IMR-90 (cell line): ENCODE results near the gene HS2ST1. TPM values are rescaled to one million over a fixed set of nuclear protein-coding genes. Genes with fewer than 3 reads are reported as not detected.

Experiments used
- ATAC-seq: fragments of 200-7000 bp; cut with Tn5 transposase; 2 replicates; pipeline ENCODE4 v1.9.1; 2020; ENCODE audit warnings: low read depth, mild to moderate bottlenecking, moderate library complexity
- BruUV-seq: library from RNA; stranded (reverse); fragments of 400-500 nt; replicated peaks from 2 replicates; lab custom pipeline; 2021; lab: Mats Ljungman, UMichigan
- CTCF ChIA-PET: fragments of 300-600 bp; formaldehyde crosslinking; extraction: SDS; loops from one replicate; lab custom pipeline; 2021; ENCODE audit warnings: antibody characterized with exemption; lab: Yijun Ruan, JAX
- POLR2A ChIA-PET: fragments of 300-600 bp; sonication (Branson Sonifier 250); formaldehyde crosslinking; loops from one replicate; lab custom pipeline; 2022; ENCODE audit warnings: antibody characterized with exemption; ENCODE audit not compliant: unreplicated experiment; lab: Charles Lee
- DNase-seq: peaks from one replicate; pipeline ENCODE4 v3.0.0; 2013
- H2AFZ ChIP-seq: replicated peaks from 2 replicates; pipeline ENCODE3; 2013; ENCODE audit warnings: low read length, mild to moderate bottlenecking; ENCODE audit not compliant: poor library complexity
- H2AK5ac ChIP-seq: 2 replicates; pipeline ENCODE4 v1.6.1; 2013; ENCODE audit warnings: low read depth, low read length, inconsistent platforms
- H2AK9ac ChIP-seq: replicated peaks from 2 replicates; pipeline ENCODE3; 2013; ENCODE audit warnings: mild to moderate bottlenecking, low read depth, low read length, moderate library complexity; ENCODE audit not compliant: poor library complexity
- H2BK120ac ChIP-seq: 2 replicates; pipeline ENCODE4 v1.6.1; 2013; ENCODE audit warnings: low read depth, low read length, inconsistent platforms
- H2BK15ac ChIP-seq: 3 replicates; pipeline ENCODE4 v1.6.1; 2013; ENCODE audit warnings: low read depth, low read length, inconsistent platforms
- H2BK20ac ChIP-seq: 2 replicates; pipeline ENCODE4 v1.6.1; 2013; ENCODE audit warnings: low read depth, mild to moderate bottlenecking, inconsistent platforms, low read length, moderate library complexity
- H2BK5ac ChIP-seq: 2 replicates; pipeline ENCODE4 v1.6.1; 2013; ENCODE audit warnings: mild to moderate bottlenecking, low read depth, low read length, inconsistent platforms; ENCODE audit not compliant: poor library complexity, severe bottlenecking
- H3K14ac ChIP-seq: replicated peaks from 2 replicates; pipeline ENCODE4 v1.6.1; 2013; ENCODE audit warnings: low read depth, low read length, inconsistent platforms
- H3K18ac ChIP-seq: 2 replicates; pipeline ENCODE4 v1.6.1; 2013; ENCODE audit warnings: low read depth, low read length, control low read depth
- H3K23ac ChIP-seq: 2 replicates; pipeline ENCODE4 v1.6.1; 2013; ENCODE audit warnings: low read depth, low read length, inconsistent platforms
- H3K27ac ChIP-seq: 2 replicates; pipeline ENCODE4 v1.5.1; 2013; ENCODE audit warnings: mild to moderate bottlenecking, control low read depth, low read length; ENCODE audit not compliant: insufficient read depth
- H3K27me3 ChIP-seq: 2 replicates; pipeline ENCODE4 v1.6.1; 2013; ENCODE audit warnings: low read length; ENCODE audit not compliant: control insufficient read depth, insufficient read depth
- H3K36me3 ChIP-seq: 2 replicates; pipeline ENCODE4 v1.6.1; 2013; ENCODE audit warnings: low read length, mixed read lengths; ENCODE audit not compliant: control insufficient read depth, insufficient read depth
- H3K4ac ChIP-seq: 2 replicates; pipeline ENCODE4 v1.6.1; 2013; ENCODE audit warnings: low read depth, low read length, inconsistent platforms
- H3K4me1 ChIP-seq: 2 replicates; pipeline ENCODE4 v1.6.1; 2013; ENCODE audit warnings: low read length, mixed read lengths; ENCODE audit not compliant: control insufficient read depth, insufficient read depth
- H3K4me2 ChIP-seq: 2 replicates; pipeline ENCODE4 v1.6.1; 2013; ENCODE audit warnings: low read depth, mild to moderate bottlenecking, control low read depth, low read length, moderate library complexity
- H3K4me3 ChIP-seq: 2 replicates; pipeline ENCODE4 v1.5.1; 2013; ENCODE audit warnings: low read depth, mild to moderate bottlenecking, control low read depth, low read length, moderate library complexity; ENCODE audit not compliant: insufficient read depth
- H3K56ac ChIP-seq: 2 replicates; pipeline ENCODE4 v1.6.1; 2013; ENCODE audit warnings: low read length, inconsistent platforms; ENCODE audit not compliant: insufficient read depth; ENCODE audit errors: extremely low read depth
- H3K79me1 ChIP-seq, 2 experiments: 2 replicates each; pipeline ENCODE4 v1.6.1; 2013; ENCODE audit warnings: low read length in 2 of 2, inconsistent platforms in 1 of 2, low read depth in 1 of 2
- H3K9ac ChIP-seq: 2 replicates; pipeline ENCODE4 v1.6.1; 2013; ENCODE audit warnings: low read depth, low read length, control low read depth
- H3K9me1 ChIP-seq: 2 replicates; pipeline ENCODE4 v1.6.1; 2013; ENCODE audit warnings: low read length, inconsistent platforms; ENCODE audit not compliant: insufficient read depth
- H3K9me3 ChIP-seq: 2 replicates; pipeline ENCODE4 v1.6.1; 2013; ENCODE audit warnings: low read length; ENCODE audit not compliant: control insufficient read depth, insufficient read depth
- H4K20me1 ChIP-seq: 2 replicates; pipeline ENCODE4 v1.6.1; 2013; ENCODE audit warnings: low read length, inconsistent platforms; ENCODE audit not compliant: insufficient read depth
- H4K5ac ChIP-seq: 2 replicates; pipeline ENCODE4 v1.6.1; 2013; ENCODE audit warnings: mild to moderate bottlenecking, low read depth, low read length, control low read depth
- H4K8ac ChIP-seq, 2 experiments: 2 replicates each; pipeline ENCODE4 v1.6.1; 2013; ENCODE audit warnings: low read depth in 2 of 2, low read length in 2 of 2, control low read depth in 1 of 2, inconsistent platforms in 1 of 2
- H4K91ac ChIP-seq: 2 replicates; pipeline ENCODE4 v1.6.1; 2013; ENCODE audit warnings: low read depth, low read length, inconsistent platforms; ENCODE audit not compliant: insufficient read depth
- ELK1 ChIP-seq: fragments of 150-350 bp; IDR thresholded peaks from 2 replicates; pipeline ENCODE4 v1.6.1; 2016; ENCODE audit warnings: low read depth, mild to moderate bottlenecking, low read length, moderate library complexity, borderline replicate concordance
- MAFK ChIP-seq: IDR thresholded peaks from 2 replicates; pipeline ENCODE4 v1.6.1; 2012; ENCODE audit warnings: low read depth, low read length, improper control_type of control experiment
- MXI1 ChIP-seq: IDR thresholded peaks from 2 replicates; pipeline ENCODE4 v1.6.1; 2012; ENCODE audit warnings: low read depth, mild to moderate bottlenecking, low read length, moderate library complexity, borderline replicate concordance
- WGBS, 2 experiments: methylation state at CpG; one replicate each; pipeline versions ENCODE4 v1.1.5 to v1.1.7; 2013; ENCODE audit warnings: missing lambda C conversion rate in 2 of 2; ENCODE audit not compliant: insufficient read length in 1 of 2; ENCODE audit errors: extremely low coverage in 2 of 2; 5-methylcytosine and 5-hydroxymethylcytosine counted together
- dilution Hi-C: fragments of 300-500 bp; cut with HindIII; formaldehyde crosslinking; loops from one replicate; pipeline ENCODE4 v1.14.3; 2018; ENCODE audit warnings: low sequenced_read_pairs; ENCODE audit not compliant: unreplicated experiment
- in situ Hi-C: fragments of 300-500 bp; cut with MboI; formaldehyde crosslinking; loops from 3 replicates; pipeline ENCODE4 v1.14.3; 2019; ENCODE audit warnings: low sequenced_read_pairs, inconsistent platforms, mixed read lengths
- intact Hi-C: fragments of 100-400 bp; cut with micrococcal nuclease; formaldehyde crosslinking; loops from 2 replicates; pipeline ENCODE4 v1.10.0; 2022
- polyA plus RNA-seq, 3 experiments: library from polyadenylated mRNA; depleted of rRNA; stranded (reverse); fragments of >200 nt; gene quantifications; 2 replicates each; pipeline ENCODE4 v1.2.3, GENCODE V29; 2012; ENCODE audit warnings: low replicate concordance in 1 of 3
- total RNA-seq: library from RNA; depleted of rRNA; stranded (reverse); fragments of >200 nt; gene quantifications from 2 replicates; pipeline ENCODE4 v1.2.3, GENCODE V29; 2012

Gene HS2ST1
- total and polyA plus RNA-seq, 2 of the 4 experiments (the other 2 are of a cell fraction): 7.8 to 13.1 TPM

- Histone ChIP-seq H2BK20ac (no peak overlapping the region), H2AK9ac (no peak overlapping the region), H3K14ac (no peak overlapping the region), H2AFZ (no peak overlapping the region), H2AK5ac (no peak overlapping the region), H3K27me3 (no peaks in the 10 kb centered on the region), H4K20me1 (no peaks in the 10 kb centered on the region), H3K23ac (no peak overlapping the region; the same call in 1 of the 2 replicates), H3K56ac (no peak overlapping the region), H3K4me2 (no peak overlapping the region), H2BK15ac (no peak overlapping the region), H3K79me1 (peaks cover 12 to 14% of the 10 kb centered on the region in 2 experiments), H3K4me3 (no peak overlapping the region), H3K27ac (no peak overlapping the region), H2BK120ac (no peak overlapping the region), H3K9me1 (no peaks in the 10 kb centered on the region; the same call in 1 of the 2 replicates), H4K91ac (no peak overlapping the region), H3K4ac (no peak overlapping the region), H3K9me3 (no peaks in the 10 kb centered on the region), H2BK5ac (no peak overlapping the region), H4K8ac (no peak overlapping the region), H3K36me3 (no peaks in the 10 kb centered on the region), H3K18ac (no peak overlapping the region), H4K5ac (no peak overlapping the region), H3K4me1 (0 out of 2 replicates have a peak, but pooled peaks cover 2% of the 10 kb centered on the region), H3K9ac (no peak overlapping the region)
- DNase-seq (no peak), ATAC-seq (no peak; the same call in 1 of the 2 replicates)
- CTCF ChIA-PET: no interaction called here
- intact Hi-C loops: loop anchor here (5.0 kb wide), 1 partner anchor 39 kb away; the partner anchor contains the start of genes HS2ST1 and SELENOF
- TF ChIP-seq ELK1 (no peak), MXI1 (no peak), MAFK (no peak)
- BruUV-seq: no TSS peak
- in situ Hi-C loops: loop anchor here (10.0 to 25.0 kb wide), 2 partner anchors 116 to 564 kb away; partner anchors contain the start of gene ODF2L
- WGBS, 2 experiments: no CpG with 5 or more reads among the region's 5 CpGs
- dilution Hi-C loops: no loop called here
- POLR2A ChIA-PET: no interaction called here
These were observed 36.4 kb downstream of the HS2ST1 start for GRCh38 chr1:86950712-86951419.
